Liver (tissue), 9 donors: ENCODE results near the gene THSD4. TPM values are rescaled to one million over a fixed set of nuclear protein-coding genes. Genes with fewer than 3 reads are reported as not detected.

ENCODE experiments used
- DNase-seq: peaks from one replicate; pipeline ENCODE4 v3.0.0-alpha.2; 2017; ENCODE audit warnings: low spot score
- H3K27ac ChIP-seq, 2 donors: one replicate each; pipeline ENCODE4 v1.7.0; 2013; ENCODE audit warnings: inconsistent platforms in 2 of 2, low read length in 2 of 2, control low read depth in 1 of 2, low read depth in 1 of 2, mild to moderate bottlenecking in 1 of 2
- H3K27me3 ChIP-seq, 4 donors: one replicate each; pipeline versions ENCODE4 v1.6.1 to v1.7.0; 2013; ENCODE audit warnings: low read length in 3 of 4, inconsistent platforms in 1 of 4, mild to moderate bottlenecking in 1 of 4, moderate library complexity in 1 of 4; ENCODE audit not compliant: control insufficient read depth in 4 of 4, insufficient read depth in 4 of 4
- H3K36me3 ChIP-seq, 4 donors: one replicate each; pipeline versions ENCODE4 v1.6.1 to v1.7.0; 2013; ENCODE audit warnings: low read length in 3 of 4, mild to moderate bottlenecking in 3 of 4, low read depth in 1 of 4, moderate library complexity in 1 of 4; ENCODE audit not compliant: control insufficient read depth in 4 of 4, insufficient read depth in 3 of 4
- H3K4me1 ChIP-seq, 4 donors: one replicate each; pipeline versions ENCODE4 v1.6.1 to v1.7.0; 2013; ENCODE audit warnings: low read length in 3 of 4, mild to moderate bottlenecking in 3 of 4, moderate library complexity in 1 of 4; ENCODE audit not compliant: control insufficient read depth in 4 of 4, insufficient read depth in 4 of 4
- H3K4me3 ChIP-seq, 3 donors: one replicate each; pipeline versions ENCODE4 v1.6.1 to v1.7.0; 2013; ENCODE audit warnings: low read length in 3 of 3, control low read depth in 1 of 3, low read depth in 1 of 3, mild to moderate bottlenecking in 1 of 3
- H3K9ac ChIP-seq, 2 donors: one replicate each; pipeline ENCODE4 v1.7.0; 2013; ENCODE audit warnings: low read length in 2 of 2, mild to moderate bottlenecking in 2 of 2, moderate library complexity in 2 of 2, control low read depth in 1 of 2, low read depth in 1 of 2
- H3K9me3 ChIP-seq, 4 donors: one replicate each; pipeline versions ENCODE4 v1.6.1 to v1.7.0; 2013; ENCODE audit warnings: low read length in 3 of 4; ENCODE audit not compliant: control insufficient read depth in 4 of 4
- ATF3 ChIP-seq: IDR thresholded peaks from 2 replicates; pipeline ENCODE4 v1.6.1; 2016; ENCODE audit warnings: antibody characterized with exemption
- CTCF ChIP-seq: fragments of 150-350 bp; IDR thresholded peaks from 2 replicates; pipeline ENCODE4 v1.5.1; 2017; ENCODE audit warnings: improper control_type of control experiment, low read depth, low read length; ENCODE audit not compliant: missing input control
- EGR1 ChIP-seq, 2 donors: IDR thresholded peaks; 2 replicates each; pipeline ENCODE4 v1.6.1; 2016 to 2018; ENCODE audit warnings: antibody characterized with exemption in 2 of 2, low read depth in 2 of 2
- FOXA1 ChIP-seq: IDR thresholded peaks from 2 replicates; pipeline ENCODE4 v1.6.1; 2016; ENCODE audit warnings: antibody characterized with exemption
- FOXA2 ChIP-seq: IDR thresholded peaks from 2 replicates; pipeline ENCODE4 v1.6.1; 2016; ENCODE audit warnings: antibody characterized with exemption
- GABPA ChIP-seq, 2 donors: IDR thresholded peaks in 1 of 2; conservative IDR thresholded peaks in 1 of 2; 2 replicates each; pipeline ENCODE4 v1.6.1; 2016; ENCODE audit warnings: antibody characterized with exemption in 2 of 2, mild to moderate bottlenecking in 1 of 2, moderate library complexity in 1 of 2
- HNF4A ChIP-seq, 2 donors: conservative IDR thresholded peaks; 2 replicates each; pipeline ENCODE4 v1.6.1; 2016; ENCODE audit warnings: antibody characterized with exemption in 2 of 2, mild to moderate bottlenecking in 2 of 2
- HNF4G ChIP-seq: IDR thresholded peaks from 2 replicates; pipeline ENCODE4 v1.6.1; 2016; ENCODE audit warnings: antibody characterized with exemption
- JUND ChIP-seq, 2 donors: IDR thresholded peaks; 2 replicates each; pipeline ENCODE4 v1.6.1; 2016; ENCODE audit warnings: antibody characterized with exemption in 2 of 2
- NR2F2 ChIP-seq: IDR thresholded peaks from 2 replicates; pipeline ENCODE4 v1.6.1; 2016; ENCODE audit warnings: antibody characterized with exemption
- RAD21 ChIP-seq, 2 donors: IDR thresholded peaks; 2 replicates each; pipeline ENCODE4 v1.6.1; 2016; ENCODE audit warnings: antibody characterized with exemption in 2 of 2, mild to moderate bottlenecking in 2 of 2
- REST ChIP-seq: IDR thresholded peaks from 2 replicates; pipeline ENCODE4 v1.6.1; 2016; ENCODE audit warnings: antibody characterized with exemption, mild to moderate bottlenecking
- RXRA ChIP-seq, 2 donors: IDR thresholded peaks; 2 replicates each; pipeline ENCODE4 v1.6.1; 2017 to 2018; ENCODE audit warnings: antibody characterized with exemption in 2 of 2, mild to moderate bottlenecking in 1 of 2
- SP1 ChIP-seq: IDR thresholded peaks from 2 replicates; pipeline ENCODE4 v1.6.1; 2018; ENCODE audit warnings: antibody characterized with exemption, mild to moderate bottlenecking
- TAF1 ChIP-seq: conservative IDR thresholded peaks from 2 replicates; pipeline ENCODE4 v1.6.1; 2016; ENCODE audit warnings: antibody characterized with exemption, mild to moderate bottlenecking
- YY1 ChIP-seq: IDR thresholded peaks from 2 replicates; pipeline ENCODE4 v1.6.1; 2016; ENCODE audit warnings: antibody characterized with exemption, mild to moderate bottlenecking
- ZBTB33 ChIP-seq: IDR thresholded peaks from 2 replicates; pipeline ENCODE4 v1.6.1; 2016; ENCODE audit warnings: antibody characterized with exemption
- WGBS: extraction: QIAGEN DNeasy Blood & Tissue Kit; methylation state at CpG from one replicate; pipeline ENCODE4 v1.1.7; 2013; 5-methylcytosine and 5-hydroxymethylcytosine counted together
- polyA plus RNA-seq, 2 donors: library from polyadenylated mRNA; stranded (reverse) in 1 of 2; unstranded in 1 of 2; fragments of 200-250 nt in 1 of 2; fragments of >200 nt in 1 of 2; fragmentation: Nextera tagmentation in 1 of 2; extraction: Ambion mirVana in 1 of 2; gene quantifications; one replicate each; pipeline versions ENCODE4 v1.2.1 to v1.2.3, GENCODE V29; 2013 to 2015
- total RNA-seq, 2 donors: library from RNA; depleted of rRNA; stranded (reverse); fragments of >200 nt; gene quantifications; one replicate each; pipeline ENCODE4 v1.2.3, GENCODE V29; 2014
- donor health status: healthy.
- donor health status: healthy.
- donor health status: healthy.
- donor health status: healthy.
- donor health status: healthy.

The THSD4 gene
- total and polyA plus RNA-seq, 4 donors = 0.23 to 11.5 (median 1.9) TPM

GRCh38 chr15:71729319-71729718 lies 614.0 kb downstream of the THSD4 start (continued):
- TF ChIP-seq RAD21 (IDR thresholded peaks at IDR 0.05) = no peak

GRCh38 chr15:71730277-71731144 lies 615.2 kb downstream of the THSD4 start:
- Histone ChIP-seq H3K4me1 (peaks cover 7 to 41% (median 31%) of the 10 kb centered on the region in 4 donors), H3K27ac (peak overlapping the region in 1 of 2 donors; percentile 85), H3K27me3 (no peaks in the 10 kb centered on the region), H3K4me3 (no peak overlapping the region), H3K36me3 (no peaks in the 10 kb centered on the region), H3K9me3 (no peaks in the 10 kb centered on the region), H3K9ac (no peak overlapping the region)
- no peak for TF ChIP-seq FOXA2
- no peak for TF ChIP-seq RXRA (IDR thresholded peaks at IDR 0.05)
- no peak for TF ChIP-seq ZBTB33
- peak in 1 of 2 donors; percentile 15 for TF ChIP-seq HNF4A (conservative IDR thresholded peaks at IDR 0.05)
- peak; percentile 86 to 94 for TF ChIP-seq RAD21 (IDR thresholded peaks at IDR 0.05)
- TF ChIP-seq JUND (IDR thresholded peaks at IDR 0.05) = no peak
- no peak for TF ChIP-seq HNF4G
- peak; percentile 82 for TF ChIP-seq CTCF
- no peak for TF ChIP-seq FOXA1
- DNase-seq = no peak
- WGBS = 42% methylated on average over 15 of the region's 15 CpGs

GRCh38 chr15:71732636-71733035 lies 617.4 kb downstream of the THSD4 start:
- H3K9me3 ChIP-seq = no peaks in the 10 kb centered on the region
- 17% methylated on average over 2 of the region's 2 CpGs for WGBS
- peak overlapping the region; percentile 68 to 85 for H3K27ac ChIP-seq
- H3K36me3 ChIP-seq = no peaks in the 10 kb centered on the region
- no peaks in the 10 kb centered on the region for H3K27me3 ChIP-seq
- H3K9ac ChIP-seq = peak overlapping the region in 1 of 2 donors; percentile 29
- peaks cover 7 to 41% (median 31%) of the 10 kb centered on the region in 4 donors for H3K4me1 ChIP-seq
- DNase-seq = no peak
- no peak overlapping the region for H3K4me3 ChIP-seq
- TF ChIP-seq ZBTB33 = peak; percentile 89
- peak in 1 of 2 donors; percentile 49 for TF ChIP-seq GABPA (IDR thresholded peaks at IDR 0.05 in 1 of 2, conservative IDR thresholded peaks at IDR 0.05 in 1 of 2)
- no peak for TF ChIP-seq CTCF
- no peak for TF ChIP-seq NR2F2
- TF ChIP-seq SP1 = peak; percentile 96
- peak; percentile 71 for TF ChIP-seq REST
- peak; percentile 42 to 81 for TF ChIP-seq EGR1 (IDR thresholded peaks at IDR 0.05; ENCODE audit: low read depth in 2 of 2)
- peak; percentile 87 for TF ChIP-seq YY1
- TF ChIP-seq JUND (IDR thresholded peaks at IDR 0.05) = peak; percentile 86 to 96
- TF ChIP-seq RAD21 (IDR thresholded peaks at IDR 0.05) = peak; percentile 39 to 67
- TF ChIP-seq HNF4A (conservative IDR thresholded peaks at IDR 0.05) = peak; percentile 98 to 99
- TF ChIP-seq ATF3 = no peak
- no peak for TF ChIP-seq TAF1
